Measurements from ENCODE around the gene ZNF532.

The ZNF532 gene

GRCh38 chr18:58934356-58934755 is 69.7 kb downstream of the ZNF532 start:
- Histone ChIP-seq H3K36me3 (peaks cover under 1% of the 10 kb centered on the region), H3K27me3 (no peaks in the 10 kb centered on the region), H3K9me3 (no peaks in the 10 kb centered on the region), H3K4me1 (no peaks in the 10 kb centered on the region), H3K4me3 (ENCODE audit: low read depth, low read length) (no peak overlapping the region)
- no peak for DNase-seq
- TF ChIP-seq CTCF (IDR thresholded peaks at IDR 0.05; ENCODE audit: low read depth, low read length) = no peak

GRCh38 chr18:58934933-58935577 is 70.4 kb downstream of the ZNF532 start:
- Histone ChIP-seq H3K4me1 (no peaks in the 10 kb centered on the region), H3K27me3 (no peaks in the 10 kb centered on the region), H3K4me3 (ENCODE audit: low read depth, low read length) (no peak overlapping the region), H3K36me3 (peaks cover 3% of the 10 kb centered on the region), H3K9me3 (no peaks in the 10 kb centered on the region)
- DNase-seq = no peak
- TF ChIP-seq CTCF (IDR thresholded peaks at IDR 0.05; ENCODE audit: low read depth, low read length) = no peak

- H3K27me3 ChIP-seq = no peaks in the 10 kb centered on the region
- no peak for TF ChIP-seq CTCF (IDR thresholded peaks at IDR 0.05; ENCODE audit: low read depth, low read length)
- H3K36me3 ChIP-seq = peaks cover 3% of the 10 kb centered on the region
- no peak for DNase-seq
- no peaks in the 10 kb centered on the region for H3K4me1 ChIP-seq
- H3K9me3 ChIP-seq = no peaks in the 10 kb centered on the region
- H3K4me3 ChIP-seq (ENCODE audit: low read depth, low read length) = no peak overlapping the region
Measured at GRCh38 chr18:58937071-58937886, 72.6 kb downstream of the ZNF532 start.

GRCh38 chr18:58937887-58938267 is 73.2 kb downstream of the ZNF532 start:
- no peak overlapping the region for H3K4me3 ChIP-seq (ENCODE audit: low read depth, low read length)
- H3K36me3 ChIP-seq = peaks cover 3% of the 10 kb centered on the region
- TF ChIP-seq CTCF (IDR thresholded peaks at IDR 0.05; ENCODE audit: low read depth, low read length) = no peak
- H3K4me1 ChIP-seq = no peaks in the 10 kb centered on the region
- no peaks in the 10 kb centered on the region for H3K27me3 ChIP-seq
- DNase-seq = no peak
- H3K9me3 ChIP-seq = no peaks in the 10 kb centered on the region

- H3K9me3 ChIP-seq = no peaks in the 10 kb centered on the region
- DNase-seq = no peak
- H3K36me3 ChIP-seq = peaks cover 3% of the 10 kb centered on the region
- TF ChIP-seq CTCF (IDR thresholded peaks at IDR 0.05; ENCODE audit: low read depth, low read length) = no peak
- no peaks in the 10 kb centered on the region for H3K4me1 ChIP-seq
- no peaks in the 10 kb centered on the region for H3K27me3 ChIP-seq
- no peak overlapping the region for H3K4me3 ChIP-seq (ENCODE audit: low read depth, low read length)
Measured at GRCh38 chr18:58941426-58942099, 76.9 kb downstream of the ZNF532 start.

All from BE2C (cell line).